Psoas muscle (tissue), 8 donors: ENCODE results near the gene CEACAM3. TPM values are rescaled to one million over a fixed set of nuclear protein-coding genes. Genes with fewer than 3 reads are reported as not detected.

Experiments used
- ATAC-seq, 4 donors: fragments of 200-7000 bp; cut with Tn5 transposase; one replicate each; pipeline ENCODE4 v1.9.1; 2020; ENCODE audit warnings: moderate library complexity in 3 of 4, mild to moderate bottlenecking in 2 of 4
- DNase-seq, 2 donors: peaks; one replicate each; pipeline ENCODE4 v3.0.0-alpha.2; 2020
- H3K27ac ChIP-seq: fragments of 200-600 bp; one replicate; pipeline ENCODE4 v1.8.0; 2022
- H3K27me3 ChIP-seq, 3 donors: fragments of 200-600 bp in 1 of 3; one replicate each; pipeline versions ENCODE4 v1.6.1 to v1.8.0; 2013 to 2022; ENCODE audit warnings: low read length in 2 of 3, mild to moderate bottlenecking in 2 of 3, moderate library complexity in 1 of 3; ENCODE audit not compliant: insufficient read depth in 3 of 3
- H3K36me3 ChIP-seq, 2 donors: fragments of 200-600 bp in 1 of 2; one replicate each; pipeline versions ENCODE4 v1.6.1 to v1.8.0; 2013 to 2022; ENCODE audit warnings: low read depth in 1 of 2, mild to moderate bottlenecking in 1 of 2, moderate library complexity in 1 of 2; ENCODE audit not compliant: insufficient read depth in 1 of 2
- H3K4me1 ChIP-seq: fragments of 200-600 bp; one replicate; pipeline ENCODE4 v1.8.0; 2022
- H3K4me3 ChIP-seq: fragments of 200-600 bp; one replicate; pipeline ENCODE4 v1.8.0; 2022; ENCODE audit warnings: mild to moderate bottlenecking
- H3K9me3 ChIP-seq: fragments of 200-600 bp; one replicate; pipeline ENCODE4 v1.8.0; 2022
- WGBS, 3 donors: extraction: QIAGEN DNeasy Blood & Tissue Kit; methylation state at CpG; one replicate each; pipeline versions ENCODE4 v1.1.6 to v1.1.7; 2013; 5-methylcytosine and 5-hydroxymethylcytosine counted together
- intact Hi-C, 2 donors: fragments of 100-400 bp; cut with DNase I; formaldehyde crosslinking; loops; one replicate each; pipeline versions ENCODE4 v1.11.0 to v1.14.2; 2022
- polyA plus RNA-seq, 3 donors: library from polyadenylated mRNA; stranded (reverse); fragments of 200-250 nt; gene quantifications; one replicate each; pipeline ENCODE4 v1.2.3, GENCODE V29; 2013
- total RNA-seq, 4 donors: library from RNA; stranded (reverse); fragmentation: NEBNext Ultra II Directional in 2 of 4; extraction: Animal tissue kit (Norgen Biotek cat#: 25700) in 2 of 4; gene quantifications; one replicate each; pipeline versions ENCODE4 v1.2.1 to v1.2.4, GENCODE V29; 2021 to 2023
- TF ChIP-seq, protein P1 (sequence below): fragments of 200-600 bp; IDR thresholded peaks from one replicate; pipeline ENCODE4 v1.8.0; 2022; ENCODE audit warnings: antibody characterized with exemption
- donor health status: healthy with polysubstance abuse.
- donor health status: DM: no; HTN: no; CAD: no; lungs with moderate emphysema.
- donor health status: Bipolar disorder and iron deficiency.
- donor health status: healthy.
- donor health status: DM: yes; HTN: yes; CAD: no.
- donor health status: DM: no; HTN: no; CAD: no.
- donor health status: DM: no; HTN: no; CAD: no.
- donor health status: DM: yes; HTN: yes; CAD: no.

CEACAM3 gene
- total and polyA plus RNA-seq, 7 donors = 0.01 to 0.59 (median 0.05) TPM; not detected in 4

DNA sequence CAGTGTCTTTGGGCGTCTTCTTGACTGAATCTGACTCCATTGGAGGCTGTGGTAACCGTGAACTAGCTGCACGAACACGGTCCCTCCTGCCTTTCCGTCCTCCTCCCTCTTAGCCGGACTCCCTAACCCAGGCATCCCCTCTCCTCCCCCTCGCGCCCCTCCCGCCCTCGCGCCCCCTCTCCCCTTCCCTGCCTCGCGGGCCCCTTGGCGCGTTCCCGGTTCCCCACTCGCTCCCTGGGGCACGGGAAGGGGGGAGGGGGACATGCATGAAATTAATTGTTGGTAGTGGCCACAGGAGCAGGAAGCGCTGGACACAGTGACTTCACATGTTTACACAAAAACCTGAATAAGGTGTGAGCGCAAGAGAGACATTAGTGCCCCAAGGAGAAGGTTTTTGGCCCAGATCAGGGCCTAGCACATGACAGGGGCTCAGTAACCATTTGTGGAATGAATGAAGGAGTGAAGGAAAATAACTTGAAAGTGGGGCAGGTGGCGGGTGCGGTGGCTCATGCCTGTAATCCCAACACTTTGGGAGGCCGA is 48.7 kb downstream of the CEACAM3 start:
- Histone ChIP-seq H3K36me3 (no peaks in the 10 kb centered on the region), H3K27me3 (peaks cover 0 to 9% (median 3%) of the 10 kb centered on the region in 3 donors), H3K4me3 (no peak overlapping the region), H3K27ac (no peak overlapping the region), H3K9me3 (no peaks in the 10 kb centered on the region), H3K4me1 (no peaks in the 10 kb centered on the region)
- no peak for ATAC-seq
- WGBS, 3 donors = 87 to 91% (median 87%) methylated on average over 22 to 23 of the region's 23 CpGs
- no peak for DNase-seq
- TF ChIP-seq, protein P1, sequence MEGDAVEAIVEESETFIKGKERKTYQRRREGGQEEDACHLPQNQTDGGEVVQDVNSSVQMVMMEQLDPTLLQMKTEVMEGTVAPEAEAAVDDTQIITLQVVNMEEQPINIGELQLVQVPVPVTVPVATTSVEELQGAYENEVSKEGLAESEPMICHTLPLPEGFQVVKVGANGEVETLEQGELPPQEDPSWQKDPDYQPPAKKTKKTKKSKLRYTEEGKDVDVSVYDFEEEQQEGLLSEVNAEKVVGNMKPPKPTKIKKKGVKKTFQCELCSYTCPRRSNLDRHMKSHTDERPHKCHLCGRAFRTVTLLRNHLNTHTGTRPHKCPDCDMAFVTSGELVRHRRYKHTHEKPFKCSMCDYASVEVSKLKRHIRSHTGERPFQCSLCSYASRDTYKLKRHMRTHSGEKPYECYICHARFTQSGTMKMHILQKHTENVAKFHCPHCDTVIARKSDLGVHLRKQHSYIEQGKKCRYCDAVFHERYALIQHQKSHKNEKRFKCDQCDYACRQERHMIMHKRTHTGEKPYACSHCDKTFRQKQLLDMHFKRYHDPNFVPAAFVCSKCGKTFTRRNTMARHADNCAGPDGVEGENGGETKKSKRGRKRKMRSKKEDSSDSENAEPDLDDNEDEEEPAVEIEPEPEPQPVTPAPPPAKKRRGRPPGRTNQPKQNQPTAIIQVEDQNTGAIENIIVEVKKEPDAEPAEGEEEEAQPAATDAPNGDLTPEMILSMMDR = no peak
- intact Hi-C loops = no loop called here

GRCh38 chr19:41847351-41848105 is 51.1 kb downstream of the CEACAM3 start:
- ATAC-seq (no peak), DNase-seq (no peak)
- WGBS, 3 donors = 82 to 86% (median 83%) methylated on average over 19 of the region's 19 CpGs
- Histone ChIP-seq H3K4me1 (no peaks in the 10 kb centered on the region), H3K27ac (no peak overlapping the region), H3K9me3 (no peaks in the 10 kb centered on the region), H3K27me3 (peaks cover 0 to 4% (median 3%) of the 10 kb centered on the region in 3 donors), H3K36me3 (no peaks in the 10 kb centered on the region), H3K4me3 (no peak overlapping the region)
- intact Hi-C loops = no loop called here
- TF ChIP-seq, protein P1 = no peak

- no peaks in the 10 kb centered on the region for H3K9me3 ChIP-seq
- H3K4me3 ChIP-seq = no peak overlapping the region
- H3K36me3 ChIP-seq = no peaks in the 10 kb centered on the region
- peaks cover 0 to 4% (median 3%) of the 10 kb centered on the region in 3 donors for H3K27me3 ChIP-seq
- DNase-seq (no peak), ATAC-seq (no peak)
- H3K4me1 ChIP-seq = no peaks in the 10 kb centered on the region
- no peak overlapping the region for H3K27ac ChIP-seq
- TF ChIP-seq, protein P1 = no peak
- WGBS, 3 donors = 74 to 80% (median 78%) methylated on average over 5 to 6 of the region's 6 CpGs
- intact Hi-C loops = no loop called here
Measured at GRCh38 chr19:41848666-41849065, 52.3 kb downstream of the CEACAM3 start.

GRCh38 chr19:41849067-41849466 is 52.7 kb downstream of the CEACAM3 start:
- TF ChIP-seq, protein P1 = no peak
- intact Hi-C loops = no loop called here
- Histone ChIP-seq H3K9me3 (no peaks in the 10 kb centered on the region), H3K36me3 (no peaks in the 10 kb centered on the region), H3K27me3 (peaks cover 0 to 4% (median 3%) of the 10 kb centered on the region in 3 donors), H3K27ac (no peak overlapping the region), H3K4me1 (no peaks in the 10 kb centered on the region), H3K4me3 (no peak overlapping the region)
- 51 to 56% (median 55%) methylated on average over 2 of the region's 2 CpGs for WGBS, 3 donors
- DNase-seq (no peak), ATAC-seq (no peak)
